Progenitor cell of endocrine pancreas (in vitro differentiated cells): ENCODE data around the gene RAB33A. TPM values are rescaled to one million over a fixed set of nuclear protein-coding genes. Genes with fewer than 3 reads are reported as not detected.

Experiments
- DNase-seq: peaks from one replicate; pipeline ENCODE4 v3.0.0; 2021; ENCODE audit warnings: low spot score; ENCODE audit not compliant: unreplicated experiment
- H3K27ac Mint-ChIP-seq: 2 replicates; pipeline ENCODE4 v1.8.0; 2021; ENCODE audit warnings: mild to moderate bottlenecking, moderate library complexity, mixed read lengths
- H3K27me3 Mint-ChIP-seq: 2 replicates; pipeline ENCODE4 v1.8.0; 2021; ENCODE audit warnings: mixed read lengths
- H3K36me3 Mint-ChIP-seq: 2 replicates; pipeline ENCODE4 v1.8.0; 2022; ENCODE audit warnings: mixed read lengths; ENCODE audit not compliant: insufficient read depth
- H3K4me1 Mint-ChIP-seq: 2 replicates; pipeline ENCODE4 v1.8.0; 2021; ENCODE audit warnings: low read depth, mixed read lengths
- H3K4me3 Mint-ChIP-seq: 2 replicates; pipeline ENCODE4 v1.8.0; 2021; ENCODE audit warnings: low read depth, mild to moderate bottlenecking, moderate library complexity, mixed read lengths
- H3K9me3 Mint-ChIP-seq: 2 replicates; pipeline ENCODE4 v1.8.0; 2021; ENCODE audit warnings: low read depth, mixed read lengths
- total RNA-seq: library from RNA; stranded (reverse); gene quantifications from 2 replicates; pipeline ENCODE4 v1.2.1, GENCODE V29; 2021
- TF ChIP-seq, protein P1 (sequence below): fragments of 200-600 bp; sonication (generic); IDR thresholded peaks from one replicate; pipeline ENCODE4 v1.5.0; 2021; ENCODE audit warnings: antibody characterized with exemption, mild to moderate bottlenecking; ENCODE audit not compliant: unreplicated experiment

Gene RAB33A
- total RNA-seq, 1 donor from 2014 or later = 0.60 TPM

DNA sequence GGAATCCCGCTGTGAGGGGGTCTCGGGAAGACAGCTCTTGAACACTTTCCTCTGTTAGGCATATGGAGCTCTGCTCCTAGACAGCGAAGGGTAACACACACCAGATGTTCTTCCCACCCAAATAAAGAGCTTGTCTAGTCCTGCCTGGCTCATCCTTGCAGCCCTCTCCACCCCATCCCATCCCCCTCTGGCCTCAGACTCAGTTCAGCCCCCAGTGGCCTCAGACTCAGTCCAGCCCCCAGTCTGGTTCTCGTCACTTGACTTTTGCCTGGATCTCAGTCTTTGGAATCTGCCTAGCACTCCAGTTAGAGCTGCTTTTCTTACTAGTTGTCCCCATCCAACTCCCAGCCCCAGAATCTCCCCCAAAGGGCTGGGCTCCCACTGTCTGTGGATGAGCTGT is 14.9 kb downstream of the RAB33A start:
- no peaks in the 10 kb centered on the region for H3K4me1 Mint-ChIP-seq
- TF ChIP-seq, protein P1, sequence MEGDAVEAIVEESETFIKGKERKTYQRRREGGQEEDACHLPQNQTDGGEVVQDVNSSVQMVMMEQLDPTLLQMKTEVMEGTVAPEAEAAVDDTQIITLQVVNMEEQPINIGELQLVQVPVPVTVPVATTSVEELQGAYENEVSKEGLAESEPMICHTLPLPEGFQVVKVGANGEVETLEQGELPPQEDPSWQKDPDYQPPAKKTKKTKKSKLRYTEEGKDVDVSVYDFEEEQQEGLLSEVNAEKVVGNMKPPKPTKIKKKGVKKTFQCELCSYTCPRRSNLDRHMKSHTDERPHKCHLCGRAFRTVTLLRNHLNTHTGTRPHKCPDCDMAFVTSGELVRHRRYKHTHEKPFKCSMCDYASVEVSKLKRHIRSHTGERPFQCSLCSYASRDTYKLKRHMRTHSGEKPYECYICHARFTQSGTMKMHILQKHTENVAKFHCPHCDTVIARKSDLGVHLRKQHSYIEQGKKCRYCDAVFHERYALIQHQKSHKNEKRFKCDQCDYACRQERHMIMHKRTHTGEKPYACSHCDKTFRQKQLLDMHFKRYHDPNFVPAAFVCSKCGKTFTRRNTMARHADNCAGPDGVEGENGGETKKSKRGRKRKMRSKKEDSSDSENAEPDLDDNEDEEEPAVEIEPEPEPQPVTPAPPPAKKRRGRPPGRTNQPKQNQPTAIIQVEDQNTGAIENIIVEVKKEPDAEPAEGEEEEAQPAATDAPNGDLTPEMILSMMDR = no peak
- no peaks in the 10 kb centered on the region for H3K36me3 Mint-ChIP-seq
- H3K27ac Mint-ChIP-seq = no peak overlapping the region
- H3K27me3 Mint-ChIP-seq = no peaks in the 10 kb centered on the region
- H3K9me3 Mint-ChIP-seq = peaks cover 4% of the 10 kb centered on the region
- H3K4me3 Mint-ChIP-seq = no peak overlapping the region
- DNase-seq = no peak

DNA sequence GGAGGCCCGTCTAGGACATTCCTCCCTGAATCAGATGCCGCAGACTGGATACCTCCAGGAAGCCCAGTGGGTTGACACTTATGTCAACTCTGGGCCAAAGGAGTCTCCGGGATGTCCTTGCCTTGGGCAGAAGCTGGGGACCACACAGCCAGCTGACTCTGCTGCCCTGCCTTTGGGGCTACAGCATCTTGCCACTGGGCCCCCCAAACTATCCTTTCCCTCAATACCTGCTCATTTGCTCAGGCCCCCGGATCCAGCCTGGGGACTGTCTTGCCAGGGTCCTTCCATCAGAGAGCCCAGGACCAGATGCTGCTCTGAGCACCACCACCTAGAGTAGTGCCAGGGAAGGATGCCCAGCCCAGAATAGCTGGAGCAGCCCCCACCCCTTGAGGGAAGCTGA is 19.0 kb downstream of the RAB33A start:
- Mint-ChIP-seq H3K9me3 (peaks cover under 1% of the 10 kb centered on the region), H3K4me1 (peaks cover 3% of the 10 kb centered on the region), H3K27ac (no peak overlapping the region), H3K4me3 (no peak overlapping the region), H3K36me3 (no peaks in the 10 kb centered on the region), H3K27me3 (no peaks in the 10 kb centered on the region)
- TF ChIP-seq, protein P1 = no peak
- DNase-seq = no peak

DNA sequence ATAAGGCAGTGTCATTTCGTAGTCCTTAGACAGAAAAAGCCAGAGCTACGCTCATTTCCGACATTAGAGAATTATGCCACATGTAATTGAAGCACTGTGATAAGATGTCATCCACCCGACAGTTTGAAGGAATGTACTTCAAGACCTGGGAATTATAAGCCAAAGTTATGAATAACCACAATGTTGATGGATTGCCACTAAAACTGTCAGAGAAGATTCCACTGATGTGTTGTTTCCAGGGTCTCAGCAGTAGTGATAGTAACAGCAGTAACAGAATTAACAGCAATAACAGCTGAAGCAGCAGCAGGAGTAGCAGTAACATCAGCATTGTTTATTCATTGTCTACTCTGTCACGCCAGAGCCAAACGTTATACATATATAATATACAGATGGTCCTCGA is 24.7 kb downstream of the RAB33A start:
- peaks cover 3% of the 10 kb centered on the region for H3K4me1 Mint-ChIP-seq
- no peaks in the 10 kb centered on the region for H3K27me3 Mint-ChIP-seq
- peaks cover 4% of the 10 kb centered on the region for H3K9me3 Mint-ChIP-seq
- H3K27ac Mint-ChIP-seq = no peak overlapping the region
- no peak for DNase-seq
- no peak overlapping the region for H3K4me3 Mint-ChIP-seq
- TF ChIP-seq, protein P1 = no peak
- peaks cover 4% of the 10 kb centered on the region for H3K36me3 Mint-ChIP-seq

DNA sequence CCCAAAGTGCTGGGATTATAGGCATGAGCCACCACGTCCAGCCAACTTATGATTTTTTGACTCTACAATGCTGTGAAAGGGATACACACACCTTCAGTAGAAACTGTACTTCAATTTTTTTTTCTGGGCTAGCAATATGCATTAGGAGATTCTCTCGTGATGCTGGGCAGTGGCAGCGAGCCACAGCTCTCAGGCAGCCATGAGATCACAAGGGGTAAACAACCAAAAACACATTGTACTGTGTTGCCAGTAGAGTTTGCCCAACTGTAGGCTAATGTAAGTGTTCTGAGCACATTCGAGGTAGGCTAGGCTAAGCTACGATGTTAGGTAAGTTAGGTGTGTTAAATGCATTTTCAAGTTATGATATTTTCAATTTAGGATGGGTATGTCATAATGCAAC is 25.7 kb downstream of the RAB33A start:
- TF ChIP-seq, protein P1 = no peak
- DNase-seq = no peak
- H3K27me3 Mint-ChIP-seq = no peaks in the 10 kb centered on the region
- H3K4me1 Mint-ChIP-seq = peaks cover 1% of the 10 kb centered on the region
- H3K36me3 Mint-ChIP-seq = peaks cover 4% of the 10 kb centered on the region
- no peak overlapping the region for H3K4me3 Mint-ChIP-seq
- no peak overlapping the region for H3K27ac Mint-ChIP-seq
- peaks cover 4% of the 10 kb centered on the region for H3K9me3 Mint-ChIP-seq

DNA sequence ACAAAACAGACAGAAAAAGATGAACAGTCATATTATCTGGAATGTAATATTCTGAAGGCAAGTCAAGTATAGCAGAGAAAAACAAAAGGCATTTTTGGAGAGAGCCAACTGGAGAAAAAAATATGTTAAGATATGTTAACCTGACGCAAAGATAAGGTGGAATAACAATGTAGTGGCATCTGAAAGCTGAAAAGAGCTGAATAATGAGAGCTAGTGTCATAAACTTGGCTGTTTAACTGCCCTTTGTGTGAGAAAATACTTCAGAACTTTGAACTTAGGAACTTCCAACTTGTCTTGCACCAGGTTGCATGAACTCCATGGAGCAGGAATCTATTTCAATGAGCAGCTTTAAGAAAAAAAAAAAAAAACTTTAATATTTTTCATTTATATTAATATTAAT is 32.9 kb downstream of the RAB33A start:
- Mint-ChIP-seq H3K27me3 (no peaks in the 10 kb centered on the region), H3K27ac (no peak overlapping the region), H3K36me3 (peaks cover 20% of the 10 kb centered on the region), H3K9me3 (peaks cover 4% of the 10 kb centered on the region), H3K4me1 (no peaks in the 10 kb centered on the region), H3K4me3 (no peak overlapping the region)
- no peak for DNase-seq
- TF ChIP-seq, protein P1 = no peak
